H4 (cell line): ENCODE data around the gene ATG9A. TPM values are rescaled to one million over a fixed set of nuclear protein-coding genes. Genes with fewer than 3 reads are reported as not detected.
A peak's percentile ranks its signal among the peaks of the same experiment; 100 is the strongest.

Source experiments
- DNase-seq: peaks from one replicate; pipeline ENCODE4 v3.0.0-alpha.2; 2015; ENCODE audit warnings: low spot score
- total RNA-seq: library from RNA; depleted of rRNA; stranded (reverse); fragments of >200 nt; shearing (Covaris generic); gene quantifications from 2 replicates; pipeline ENCODE4 v1.2.3, GENCODE V29; 2014; rRNA removed

The ATG9A gene
- total RNA-seq, 1 experiment from 2014 or later, result 73.6 TPM

DNA sequence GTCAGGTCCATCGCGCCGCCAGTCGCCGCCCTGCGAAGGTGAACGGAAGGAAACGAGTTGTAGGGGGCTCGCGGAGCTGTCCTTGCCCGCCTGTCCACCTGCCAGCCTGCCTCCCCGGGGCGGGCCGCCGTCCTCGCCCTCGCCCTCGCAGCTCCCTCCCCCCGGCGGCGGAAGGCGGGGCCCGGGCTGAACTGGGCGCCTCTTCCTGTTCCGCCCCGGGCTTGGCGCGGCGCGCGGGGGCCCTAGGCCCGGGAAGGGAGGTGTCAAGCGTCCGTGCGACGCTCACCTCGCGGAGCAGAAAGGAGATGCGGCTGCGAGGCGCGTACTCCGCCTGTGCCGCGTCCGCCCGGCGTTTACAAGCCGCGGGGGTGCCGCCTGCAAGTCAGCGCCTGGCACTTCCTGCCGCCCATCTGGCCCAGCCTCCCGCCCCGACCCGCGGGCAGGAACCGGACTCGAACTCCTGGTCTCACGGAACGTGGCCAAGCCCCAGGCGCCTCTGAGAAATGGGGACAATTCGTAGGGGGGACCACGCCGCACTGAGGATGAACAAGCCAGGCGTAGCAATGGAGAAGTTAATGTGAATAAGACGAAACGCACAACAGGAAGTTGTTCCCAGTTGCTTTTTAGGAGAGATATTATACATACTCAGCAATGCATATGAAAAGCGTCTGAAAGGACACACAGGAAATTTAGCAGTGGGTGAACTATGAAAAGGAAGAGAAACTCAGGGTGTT lies 52.5 kb downstream of the ATG9A start, which contains the start of gene CNPPD1:
Gene CNPPD1 (minus strand): TSS at position 108 of the 734 bp plus-strand sequence. CDS start 97 bp downstream, at position 11.
- DNase-seq, result peak; percentile 70

- no peak for DNase-seq
These were observed 53.3 kb downstream of the ATG9A start for GRCh38 chr2:219175928-219176817.

GRCh38 chr2:219175486-219175885 lies 54.0 kb downstream of the ATG9A start:
- no peak for DNase-seq

DNA sequence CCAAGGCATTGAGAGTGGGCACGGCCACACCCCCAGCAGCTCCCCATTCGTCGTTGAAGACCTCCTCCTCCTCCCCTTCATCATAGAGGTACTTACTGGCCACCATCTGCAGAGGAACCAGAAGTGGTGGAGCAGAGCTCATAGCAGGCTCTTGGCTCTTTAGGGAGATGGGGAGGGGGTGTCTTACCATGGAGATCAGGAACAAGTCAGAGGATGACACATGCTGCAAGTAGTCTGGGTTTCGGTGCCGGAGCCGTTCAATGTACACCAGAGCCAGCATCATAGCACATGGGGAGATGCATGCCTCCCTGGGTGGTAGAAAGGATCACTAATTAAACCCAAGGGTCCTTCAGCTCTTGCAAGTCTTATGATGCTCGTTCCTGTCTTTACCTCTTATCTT lies 54.6 kb downstream of the ATG9A start:
- no peak for DNase-seq

DNA sequence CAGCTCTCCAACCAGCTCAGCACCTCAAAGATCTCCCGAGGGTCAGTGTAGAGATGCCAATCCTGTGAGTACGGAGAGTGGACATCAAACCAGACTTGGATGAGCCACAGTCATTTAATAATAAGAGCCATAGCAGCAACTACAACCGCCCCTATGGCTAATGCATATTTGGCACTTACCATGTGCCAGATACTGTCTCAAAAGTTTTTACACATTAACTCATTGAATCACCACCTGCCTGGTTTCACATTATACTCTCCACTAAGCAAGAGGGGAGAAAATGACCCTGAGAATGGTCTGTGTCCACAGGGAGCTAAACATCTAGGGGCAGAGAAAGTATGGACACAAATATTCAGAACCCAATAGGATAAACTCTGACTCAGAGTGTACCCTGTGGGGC lies 55.3 kb downstream of the ATG9A start:
- DNase-seq, result no peak

DNA sequence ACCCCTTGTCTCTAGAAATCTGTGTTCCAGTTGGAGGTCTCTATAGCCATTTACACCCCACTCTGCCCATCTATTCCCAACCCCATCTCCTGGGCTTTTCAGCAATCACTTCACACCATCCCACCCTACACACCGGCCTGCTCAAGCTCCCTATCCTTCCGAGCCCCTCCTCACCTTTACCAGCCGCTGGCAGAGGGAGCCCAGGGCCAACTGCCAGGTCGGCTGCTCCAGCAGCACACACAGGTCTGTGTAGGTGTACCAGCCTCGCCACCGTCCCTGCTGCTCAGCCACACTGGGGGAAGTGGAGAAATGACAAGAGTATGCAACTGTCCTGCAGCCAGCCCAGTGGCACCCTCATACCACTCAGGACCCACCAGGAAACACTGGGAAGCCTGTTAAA lies 56.3 kb downstream of the ATG9A start:
- DNase-seq, result no peak

DNA sequence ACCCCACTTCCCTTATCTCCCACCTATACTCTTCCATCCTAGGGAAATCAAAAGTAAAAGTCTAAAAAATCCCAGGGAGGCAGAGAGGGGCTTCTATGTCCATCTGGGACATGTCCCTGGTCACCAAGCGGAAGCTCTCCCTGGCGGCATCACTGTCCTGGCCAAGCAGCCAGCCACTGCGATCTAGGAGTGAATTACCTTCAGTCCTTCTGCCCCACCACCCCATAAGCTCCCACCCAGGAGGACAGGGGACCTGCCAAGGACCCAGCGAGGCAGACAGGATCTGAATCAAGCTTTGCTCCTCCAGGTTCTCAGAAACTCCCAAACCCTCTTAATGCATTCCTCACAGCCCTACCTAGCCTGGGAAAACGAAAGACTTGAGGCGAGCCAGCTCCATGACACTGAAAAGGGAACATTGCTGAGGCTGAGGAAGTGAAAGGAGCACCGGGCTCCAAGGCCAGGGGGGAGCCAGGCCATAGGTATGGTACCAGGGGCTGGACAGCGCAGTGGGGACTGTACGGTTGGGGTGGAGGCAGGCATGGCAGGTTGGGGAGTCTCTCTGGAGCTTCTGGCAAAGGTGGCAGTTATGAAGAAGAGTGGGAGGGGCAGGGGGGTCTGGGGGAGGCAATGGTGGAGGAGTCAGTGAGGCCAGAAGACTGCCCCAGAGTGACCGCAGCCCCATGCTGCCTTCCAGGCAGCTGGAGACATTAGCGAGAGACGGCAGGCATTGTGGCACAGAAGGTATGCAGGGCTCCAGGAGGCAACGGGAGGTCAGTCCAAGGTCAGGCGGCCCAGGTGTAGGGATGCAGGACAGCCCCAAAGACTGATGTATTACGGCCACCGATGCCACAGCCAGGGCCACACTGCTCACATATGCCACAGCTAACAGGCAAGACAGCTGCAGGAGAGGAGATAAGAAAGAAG lies 56.9 kb downstream of the ATG9A start:
- no peak for DNase-seq

DNA sequence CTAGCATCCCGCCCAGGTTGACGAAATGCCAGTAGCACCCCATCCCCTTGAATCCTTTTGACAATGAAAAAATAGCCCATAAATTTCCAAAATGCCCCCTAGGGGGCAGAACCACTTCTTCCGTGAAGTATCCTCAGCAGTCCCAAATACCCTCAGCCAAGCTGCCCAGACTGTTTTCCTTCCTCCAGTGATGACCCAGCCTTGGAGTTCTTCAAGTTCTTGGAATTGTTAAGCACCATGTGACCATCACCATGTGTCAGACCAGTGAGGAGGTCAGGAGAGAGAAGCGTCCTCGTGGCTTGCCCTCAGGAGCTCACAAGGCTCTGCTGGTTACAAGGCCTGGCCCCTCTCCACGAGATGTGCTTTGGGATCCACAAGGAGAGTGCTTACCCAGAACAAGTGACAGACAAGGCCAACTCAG lies 58.2 kb downstream of the ATG9A start:
- peak; percentile 40 for DNase-seq

DNA sequence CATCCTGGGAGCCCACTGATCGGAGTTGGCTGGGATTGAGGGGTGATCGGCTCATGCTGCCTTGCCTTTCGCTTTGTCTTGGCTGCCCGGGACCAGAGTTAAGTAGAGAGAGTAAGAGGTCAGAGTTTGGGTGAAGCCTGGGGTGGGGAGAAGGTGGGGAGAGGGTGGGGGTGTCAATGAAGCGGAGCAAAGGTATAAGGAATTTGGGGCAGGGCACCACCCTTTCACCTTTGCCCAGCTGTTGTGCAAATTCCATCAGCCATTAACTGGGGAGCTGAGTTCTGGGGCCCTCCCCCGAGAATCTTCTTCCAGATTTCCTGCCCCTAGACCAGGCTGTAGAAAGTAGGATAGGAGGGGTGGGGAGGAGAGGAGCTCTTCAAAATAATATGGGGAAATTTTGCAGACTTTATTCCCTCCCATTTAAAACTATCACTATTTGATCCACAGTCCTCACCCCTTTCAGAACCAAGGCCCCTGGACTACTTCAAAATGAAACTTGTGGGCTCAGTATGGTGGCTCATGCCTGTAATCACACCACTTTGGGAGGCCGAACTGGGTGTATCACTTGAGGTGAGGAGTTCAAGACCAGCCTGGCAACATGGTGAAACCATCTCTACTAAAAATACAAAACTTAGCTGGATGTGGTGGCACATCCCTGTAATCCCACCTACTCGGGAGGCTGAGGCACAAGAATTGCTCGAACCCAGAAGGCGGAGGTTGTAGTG lies 59.3 kb downstream of the ATG9A start, which contains the start of gene SLC23A3:
Gene SLC23A3 (minus strand): TSS at position 100 of the 725 bp plus-strand sequence. CDS start 45 bp downstream, at position 55.
- no peak for DNase-seq

Other genes starting within 250 kb of the ATG9A start
- gene FEV, start 244.5 kb downstream of the ATG9A start, total RNA-seq, result not detected in 2 replicates
- gene CRYBA2, start 236.2 kb downstream of the ATG9A start, total RNA-seq, result not detected in 2 replicates
- gene CFAP65, start 188.1 kb downstream of the ATG9A start, total RNA-seq, result 0.10 TPM in 1 of 2 replicates, not detected in the other
- not detected in 2 replicates for gene IHH, start 168.7 kb downstream of the ATG9A start, total RNA-seq
- 20.9 and 27.4 TPM in 2 replicates for gene NHEJ1, start 68.8 kb downstream of the ATG9A start, total RNA-seq
- 0.12 TPM in 1 of 2 replicates, not detected in the other for gene SLC23A3, start 59.6 kb downstream of the ATG9A start, total RNA-seq
- 10.8 and 13.3 TPM in 2 replicates for gene CNPPD1, start 52.7 kb downstream of the ATG9A start, total RNA-seq
- gene RETREG2, start 51.4 kb downstream of the ATG9A start, total RNA-seq, result 52.8 and 53.3 TPM in 2 replicates
- 22.7 and 37.4 TPM in 2 replicates for gene ZFAND2B, start 22.9 kb downstream of the ATG9A start, total RNA-seq
- gene ABCB6, start 10.7 kb downstream of the ATG9A start, total RNA-seq, result 47.2 and 47.4 TPM in 2 replicates
- gene ANKZF1, start 170 bp upstream of the ATG9A start, total RNA-seq, result 9.2 and 17.2 TPM in 2 replicates
- 5.7 and 7.6 TPM in 2 replicates for gene GLB1L, start 15.8 kb upstream of the ATG9A start, total RNA-seq
- 32.8 and 42.1 TPM in 2 replicates for gene STK16, start 15.8 kb upstream of the ATG9A start, total RNA-seq
- not detected in 2 replicates for gene TUBA4B, start 23.6 kb upstream of the ATG9A start, total RNA-seq
- 6.2 and 9.3 TPM in 2 replicates for gene TUBA4A, start 24.3 kb upstream of the ATG9A start, total RNA-seq
- gene DNAJB2, start 49.7 kb upstream of the ATG9A start, total RNA-seq, result 16.1 and 18.3 TPM in 2 replicates
- gene PTPRN, start 79.8 kb upstream of the ATG9A start, total RNA-seq, result 6.8 and 10.0 TPM in 2 replicates
- not detected in 2 replicates for gene RESP18, start 103.1 kb upstream of the ATG9A start, total RNA-seq
- gene DNPEP, start 158.3 kb upstream of the ATG9A start, total RNA-seq, result 79.9 and 87.7 TPM in 2 replicates
- 0.68 and 1.2 TPM in 2 replicates for gene DES, start 188.7 kb upstream of the ATG9A start, total RNA-seq
- gene SPEG, start 205.2 kb upstream of the ATG9A start, total RNA-seq, result 2.5 and 3.7 TPM in 2 replicates